GM12874 (cell line): ENCODE results near the gene FOXO3.

Experiments
- TF ChIP-seq, protein P1 (sequence below): IDR thresholded peaks from 2 replicates; pipeline ENCODE4 v1.5.1; 2011; ENCODE audit warnings: low read depth, mild to moderate bottlenecking, control low read depth, low read length, moderate library complexity; ENCODE audit not compliant: insufficient read depth

FOXO3 gene

DNA sequence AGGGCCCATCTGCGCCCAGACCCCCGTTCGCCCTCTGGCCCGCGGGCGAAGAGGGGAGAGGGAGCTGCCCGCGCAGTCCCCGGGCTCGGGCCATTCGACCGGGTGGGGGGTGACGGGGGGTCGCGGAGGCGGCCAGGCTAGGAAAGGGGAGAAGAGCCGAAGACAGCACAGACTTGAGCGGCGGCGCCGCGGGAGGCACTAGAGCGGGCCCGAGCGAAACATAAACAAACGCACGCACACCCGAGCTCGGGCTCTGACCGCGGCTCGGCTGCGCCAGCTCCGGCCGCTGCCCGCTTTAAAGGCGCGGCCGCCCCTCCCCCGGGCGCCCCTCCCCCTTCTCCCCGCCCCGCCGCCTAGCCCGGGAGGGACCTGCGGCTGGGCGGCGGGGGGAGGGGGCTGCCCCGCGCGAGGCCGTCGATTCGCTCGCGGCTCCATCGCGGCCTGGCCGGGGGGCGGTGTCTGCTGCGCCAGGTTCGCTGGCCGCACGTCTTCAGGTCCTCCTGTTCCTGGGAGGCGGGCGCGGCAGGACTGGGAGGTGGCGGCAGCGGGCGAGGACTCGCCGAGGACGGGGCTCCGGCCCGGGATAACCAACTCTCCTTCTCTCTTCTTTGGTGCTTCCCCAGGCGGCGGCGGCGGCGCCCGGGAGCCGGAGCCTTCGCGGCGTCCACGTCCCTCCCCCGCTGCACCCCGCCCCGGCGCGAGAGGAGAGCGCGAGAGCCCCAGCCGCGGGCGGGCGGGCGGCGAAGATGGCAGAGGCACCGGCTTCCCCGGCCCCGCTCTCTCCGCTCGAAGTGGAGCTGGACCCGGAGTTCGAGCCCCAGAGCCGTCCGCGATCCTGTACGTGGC, at the start of gene FOXO3:
Gene FOXO3, plus strand, starts transcription at position 455 of the 846 bp plus-strand sequence. Its CDS starts 292 bp downstream, at position 747.
- TF ChIP-seq, protein P1, sequence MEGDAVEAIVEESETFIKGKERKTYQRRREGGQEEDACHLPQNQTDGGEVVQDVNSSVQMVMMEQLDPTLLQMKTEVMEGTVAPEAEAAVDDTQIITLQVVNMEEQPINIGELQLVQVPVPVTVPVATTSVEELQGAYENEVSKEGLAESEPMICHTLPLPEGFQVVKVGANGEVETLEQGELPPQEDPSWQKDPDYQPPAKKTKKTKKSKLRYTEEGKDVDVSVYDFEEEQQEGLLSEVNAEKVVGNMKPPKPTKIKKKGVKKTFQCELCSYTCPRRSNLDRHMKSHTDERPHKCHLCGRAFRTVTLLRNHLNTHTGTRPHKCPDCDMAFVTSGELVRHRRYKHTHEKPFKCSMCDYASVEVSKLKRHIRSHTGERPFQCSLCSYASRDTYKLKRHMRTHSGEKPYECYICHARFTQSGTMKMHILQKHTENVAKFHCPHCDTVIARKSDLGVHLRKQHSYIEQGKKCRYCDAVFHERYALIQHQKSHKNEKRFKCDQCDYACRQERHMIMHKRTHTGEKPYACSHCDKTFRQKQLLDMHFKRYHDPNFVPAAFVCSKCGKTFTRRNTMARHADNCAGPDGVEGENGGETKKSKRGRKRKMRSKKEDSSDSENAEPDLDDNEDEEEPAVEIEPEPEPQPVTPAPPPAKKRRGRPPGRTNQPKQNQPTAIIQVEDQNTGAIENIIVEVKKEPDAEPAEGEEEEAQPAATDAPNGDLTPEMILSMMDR, result no peak

DNA sequence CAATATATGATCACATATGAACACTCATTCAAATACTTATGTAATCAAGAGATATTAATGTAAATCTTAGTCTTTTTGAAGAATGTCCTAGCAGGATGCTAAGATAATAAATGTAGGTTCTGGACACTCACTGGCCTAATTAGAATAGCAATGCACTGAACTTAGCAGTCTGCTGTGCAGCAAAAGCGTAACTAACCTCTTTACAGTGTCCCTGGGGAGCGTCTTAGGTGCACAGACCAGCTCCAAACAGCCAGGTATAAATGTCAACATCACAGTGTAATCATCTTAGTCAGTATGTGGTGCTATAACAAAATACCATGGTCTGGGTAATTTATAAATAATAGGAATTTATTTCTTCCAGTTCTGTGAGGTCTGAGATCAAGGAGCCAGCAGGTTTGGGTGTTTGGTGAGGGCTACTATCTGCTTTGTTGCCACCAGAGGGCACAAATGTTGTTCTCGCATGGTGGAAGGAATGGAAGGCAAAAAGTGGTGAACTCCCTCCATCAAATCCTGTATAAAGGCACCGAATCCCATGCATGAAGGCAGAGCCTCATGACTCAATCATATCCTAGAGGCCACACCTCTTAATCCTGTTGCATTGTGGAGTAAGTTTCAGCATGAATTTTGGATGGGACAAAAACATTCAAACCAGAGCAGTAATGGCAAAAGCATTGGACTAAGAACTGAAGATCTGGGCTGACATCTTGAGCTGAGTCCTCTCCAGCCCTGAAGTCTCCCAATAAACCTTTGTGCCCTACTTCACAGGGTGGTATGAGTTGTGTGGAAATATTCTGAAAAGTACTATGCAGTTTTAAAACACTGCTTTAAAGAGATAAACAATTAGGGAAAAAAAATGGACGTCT, 41.8 kb upstream of the FOXO3 start:
- TF ChIP-seq, protein P1, result peak; percentile 48; the same call in 1 of the 2 replicates

GRCh38 chr6:108521616-108522107, 39.1 kb upstream of the FOXO3 start:
- TF ChIP-seq, protein P1, result no peak

DNA sequence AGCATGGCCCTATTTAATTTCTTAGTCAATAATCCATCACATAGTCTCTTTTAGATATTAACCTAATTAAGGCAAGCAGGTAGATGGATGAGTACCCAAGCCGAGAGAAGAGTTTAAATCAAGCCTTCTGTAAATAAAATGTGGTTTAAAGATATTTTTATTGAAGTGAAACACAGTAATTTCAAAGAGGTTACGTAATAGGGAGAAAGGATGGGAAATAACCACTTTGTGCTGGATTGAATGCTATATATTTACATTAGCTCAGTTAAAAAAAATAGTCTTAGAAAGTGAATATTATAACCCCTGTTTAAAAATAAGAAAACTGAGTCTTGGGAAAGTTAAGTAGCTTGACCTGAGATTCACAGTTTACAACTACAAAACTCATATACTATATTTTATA, 37.0 kb upstream of the FOXO3 start:
- TF ChIP-seq, protein P1, result no peak

GRCh38 chr6:108524528-108525248, 36.0 kb upstream of the FOXO3 start:
- TF ChIP-seq, protein P1, result no peak

GRCh38 chr6:108526739-108527174, 34.0 kb upstream of the FOXO3 start:
- TF ChIP-seq, protein P1, result peak; percentile 67
